Type B pancreatic cell (in vitro differentiated cells): ENCODE results near the gene TPM4. TPM values are rescaled to one million over a fixed set of nuclear protein-coding genes. Genes with fewer than 3 reads are reported as not detected.

Experiments used
- DNase-seq: peaks from one replicate; pipeline ENCODE4 v3.0.0; 2021; ENCODE audit warnings: mixed read lengths; ENCODE audit not compliant: unreplicated experiment; ENCODE audit errors: extremely low spot score
- H3K27ac Mint-ChIP-seq: 2 replicates; pipeline ENCODE4 v1.8.0; 2021; ENCODE audit warnings: mild to moderate bottlenecking, mixed read lengths
- H3K27me3 Mint-ChIP-seq: 2 replicates; pipeline ENCODE4 v1.8.0; 2021; ENCODE audit warnings: mixed read lengths
- H3K36me3 Mint-ChIP-seq: 2 replicates; pipeline ENCODE4 v1.8.0; 2021; ENCODE audit warnings: mixed read lengths
- H3K4me1 Mint-ChIP-seq: one replicate; pipeline ENCODE4 v1.8.0; 2021; ENCODE audit warnings: mixed read lengths; ENCODE audit not compliant: unreplicated experiment
- H3K4me3 Mint-ChIP-seq: 2 replicates; pipeline ENCODE4 v1.8.0; 2021; ENCODE audit warnings: mild to moderate bottlenecking, mixed read lengths
- H3K9me3 Mint-ChIP-seq: 2 replicates; pipeline ENCODE4 v1.8.0; 2021; ENCODE audit warnings: mixed read lengths
- total RNA-seq: library from RNA; stranded (reverse); gene quantifications from 2 replicates; pipeline ENCODE4 v1.2.1, GENCODE V29; 2021; ENCODE audit warnings: low replicate concordance
- TF ChIP-seq, protein P1 (sequence below): fragments of 200-600 bp; sonication (generic); conservative IDR thresholded peaks from 2 replicates; pipeline ENCODE4 v1.5.0; 2021; ENCODE audit warnings: antibody characterized with exemption, mild to moderate bottlenecking

The TPM4 gene
- total RNA-seq, 1 donor from 2014 or later = 425 TPM

DNA sequence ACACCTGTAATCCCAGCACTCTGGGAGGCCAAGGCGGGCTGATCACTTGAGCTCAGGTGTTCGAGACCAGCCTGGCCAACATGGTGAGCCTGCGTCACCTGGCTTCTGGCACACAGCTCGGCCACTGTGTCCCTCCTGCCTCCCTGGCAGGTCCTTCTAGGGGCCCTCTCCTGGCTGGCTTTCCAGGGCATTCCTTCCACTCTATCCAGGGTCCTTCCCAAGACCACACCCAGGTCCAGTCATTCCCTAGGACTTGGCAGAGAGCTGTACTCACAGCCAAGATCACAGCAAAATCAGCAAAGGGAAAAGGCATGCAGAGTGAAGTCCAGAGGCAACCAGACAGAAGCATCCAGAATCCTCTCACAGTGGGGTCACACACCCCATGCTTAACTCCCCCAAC is 57.5 kb downstream of the TPM4 start:
- Mint-ChIP-seq H3K4me1 (no peaks in the 10 kb centered on the region), H3K9me3 (no peaks in the 10 kb centered on the region), H3K36me3 (peaks cover 39% of the 10 kb centered on the region), H3K27ac (no peak overlapping the region), H3K4me3 (no peak overlapping the region), H3K27me3 (no peaks in the 10 kb centered on the region)
- no peak for DNase-seq
- TF ChIP-seq, protein P1, sequence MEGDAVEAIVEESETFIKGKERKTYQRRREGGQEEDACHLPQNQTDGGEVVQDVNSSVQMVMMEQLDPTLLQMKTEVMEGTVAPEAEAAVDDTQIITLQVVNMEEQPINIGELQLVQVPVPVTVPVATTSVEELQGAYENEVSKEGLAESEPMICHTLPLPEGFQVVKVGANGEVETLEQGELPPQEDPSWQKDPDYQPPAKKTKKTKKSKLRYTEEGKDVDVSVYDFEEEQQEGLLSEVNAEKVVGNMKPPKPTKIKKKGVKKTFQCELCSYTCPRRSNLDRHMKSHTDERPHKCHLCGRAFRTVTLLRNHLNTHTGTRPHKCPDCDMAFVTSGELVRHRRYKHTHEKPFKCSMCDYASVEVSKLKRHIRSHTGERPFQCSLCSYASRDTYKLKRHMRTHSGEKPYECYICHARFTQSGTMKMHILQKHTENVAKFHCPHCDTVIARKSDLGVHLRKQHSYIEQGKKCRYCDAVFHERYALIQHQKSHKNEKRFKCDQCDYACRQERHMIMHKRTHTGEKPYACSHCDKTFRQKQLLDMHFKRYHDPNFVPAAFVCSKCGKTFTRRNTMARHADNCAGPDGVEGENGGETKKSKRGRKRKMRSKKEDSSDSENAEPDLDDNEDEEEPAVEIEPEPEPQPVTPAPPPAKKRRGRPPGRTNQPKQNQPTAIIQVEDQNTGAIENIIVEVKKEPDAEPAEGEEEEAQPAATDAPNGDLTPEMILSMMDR = no peak

DNA sequence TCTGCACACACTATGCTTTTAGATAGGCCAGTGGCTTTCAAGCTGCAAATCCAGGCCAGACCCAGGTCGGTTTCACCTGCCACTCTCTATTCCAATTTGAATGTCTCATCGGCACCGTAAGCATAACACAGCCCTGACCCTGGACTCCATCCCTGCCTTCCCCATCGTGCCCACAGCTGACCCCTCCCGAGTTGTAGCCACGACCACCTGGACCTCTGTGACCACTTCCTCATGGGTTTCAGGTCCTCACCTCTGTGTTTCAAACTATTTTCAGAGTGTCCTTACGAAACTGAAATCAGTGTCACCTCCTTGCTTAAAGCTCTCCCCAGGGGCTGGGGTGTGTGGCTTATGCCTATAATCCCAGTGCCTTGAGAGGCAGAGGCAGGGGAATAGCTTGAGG is 58.2 kb downstream of the TPM4 start:
- Mint-ChIP-seq H3K4me1 (no peaks in the 10 kb centered on the region), H3K36me3 (peaks cover 36% of the 10 kb centered on the region), H3K9me3 (no peaks in the 10 kb centered on the region), H3K27ac (no peak overlapping the region), H3K27me3 (no peaks in the 10 kb centered on the region), H3K4me3 (no peak overlapping the region)
- no peak for DNase-seq
- TF ChIP-seq, protein P1 = no peak

DNA sequence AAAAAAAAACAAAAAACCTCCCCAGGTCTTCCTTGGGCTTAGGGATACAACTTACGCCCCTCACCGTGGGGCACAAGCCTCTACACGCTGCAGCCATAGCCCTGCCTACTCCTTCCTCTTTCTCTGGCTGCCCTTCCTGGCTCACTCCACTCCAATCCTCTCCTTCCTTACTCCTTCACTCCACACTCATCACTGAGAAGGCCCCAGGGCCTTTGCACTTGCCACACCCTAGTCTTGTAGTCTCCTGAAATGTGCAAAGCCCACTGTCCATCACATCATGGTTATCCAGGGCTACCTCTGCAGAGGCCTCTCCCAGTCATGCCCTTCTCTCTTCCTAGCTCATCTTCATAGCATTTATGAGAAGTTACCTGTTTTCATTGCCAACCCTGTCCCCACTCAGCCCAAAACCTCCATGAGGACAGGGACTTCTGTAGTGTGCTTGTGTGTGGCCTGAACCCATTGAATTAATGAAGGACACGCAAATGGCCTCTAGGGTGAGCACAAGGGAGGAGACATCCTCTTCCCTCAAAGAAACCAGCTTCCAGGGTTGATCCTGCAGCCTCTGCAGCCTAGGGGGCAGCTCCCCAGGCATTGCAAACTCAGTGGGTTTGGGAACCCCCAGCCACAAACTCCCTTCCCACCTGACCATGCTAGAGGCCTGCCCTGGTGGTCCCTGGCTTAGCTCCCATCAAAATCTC is 59.3 kb downstream of the TPM4 start:
- DNase-seq = no peak
- Mint-ChIP-seq H3K27ac (no peak overlapping the region), H3K9me3 (no peaks in the 10 kb centered on the region), H3K4me3 (no peak overlapping the region), H3K4me1 (no peaks in the 10 kb centered on the region), H3K36me3 (peaks cover 32% of the 10 kb centered on the region), H3K27me3 (no peaks in the 10 kb centered on the region)
- TF ChIP-seq, protein P1 = no peak

DNA sequence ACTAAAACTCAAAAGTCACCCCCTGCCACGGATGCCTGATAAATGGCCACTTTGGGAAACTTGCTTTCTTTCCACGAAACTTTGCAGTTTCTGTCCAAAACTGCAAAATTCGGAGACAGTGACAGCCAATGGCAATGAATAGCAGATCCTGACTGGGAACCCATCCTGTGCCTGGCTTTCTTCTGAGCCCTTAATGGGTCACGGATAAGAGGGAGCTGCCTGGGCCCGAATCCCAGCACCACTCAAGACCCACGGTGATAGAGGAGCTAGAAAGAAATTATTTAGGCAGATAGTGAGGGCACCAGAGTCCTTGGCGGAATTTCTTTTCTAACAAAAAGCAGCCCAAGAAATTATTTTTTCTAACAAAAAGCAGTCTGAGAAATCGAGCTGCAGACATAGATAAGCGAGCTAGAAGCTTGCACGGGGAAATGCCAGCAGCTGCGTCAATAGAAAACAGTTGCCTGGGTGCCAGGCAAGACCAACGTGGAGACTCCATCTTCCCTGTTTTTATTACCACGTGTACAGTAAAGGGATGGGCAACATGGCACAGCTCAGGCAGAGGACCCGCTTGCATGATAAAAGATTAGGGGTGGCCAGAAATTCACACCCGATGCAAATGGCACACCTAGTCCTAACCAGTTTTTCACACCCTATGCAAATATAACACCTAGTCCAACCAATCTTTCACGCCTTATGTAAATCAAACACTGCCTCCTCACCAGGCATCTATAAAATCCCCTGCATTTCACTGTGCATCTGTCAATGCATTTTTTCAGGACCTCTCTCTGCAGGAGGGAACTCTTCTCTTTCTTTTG is 60.1 kb downstream of the TPM4 start:
- H3K4me3 Mint-ChIP-seq = no peak overlapping the region
- H3K36me3 Mint-ChIP-seq = peaks cover 27% of the 10 kb centered on the region
- H3K4me1 Mint-ChIP-seq = no peaks in the 10 kb centered on the region
- H3K27me3 Mint-ChIP-seq = no peaks in the 10 kb centered on the region
- no peak for DNase-seq
- TF ChIP-seq, protein P1 = no peak
- H3K27ac Mint-ChIP-seq = no peak overlapping the region
- H3K9me3 Mint-ChIP-seq = no peaks in the 10 kb centered on the region

DNA sequence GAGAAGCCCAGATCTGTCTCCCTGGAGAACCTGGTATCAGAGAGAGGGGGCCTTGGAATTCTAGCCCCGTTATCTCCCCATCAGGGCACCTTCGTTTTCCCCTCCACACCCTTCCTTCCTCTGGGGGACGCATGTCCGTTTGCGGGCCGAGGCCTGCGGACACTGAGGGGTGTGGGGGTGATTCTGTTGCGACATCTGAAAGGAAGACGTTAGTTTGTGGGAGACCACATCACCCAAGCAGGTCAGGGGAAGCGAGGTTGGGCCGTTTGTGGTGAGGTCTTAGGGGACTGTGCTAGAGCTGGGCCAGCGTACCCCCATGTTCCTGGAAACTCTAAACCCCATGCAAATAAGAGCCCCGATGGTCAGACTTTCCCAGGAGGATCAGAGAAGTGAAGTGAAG is 63.5 kb downstream of the TPM4 start:
- H3K36me3 Mint-ChIP-seq = peaks cover 6% of the 10 kb centered on the region
- TF ChIP-seq, protein P1 = no peak

More for the DNA sequence above, 63.5 kb downstream of the TPM4 start:
- Mint-ChIP-seq H3K4me1 (peaks cover 3% of the 10 kb centered on the region), H3K27ac (no peak overlapping the region), H3K9me3 (no peaks in the 10 kb centered on the region), H3K27me3 (no peaks in the 10 kb centered on the region), H3K4me3 (no peak overlapping the region)
- no peak for DNase-seq
